Common myeloid progenitor, CD34-positive (primary cell): Measurements from ENCODE around the gene CETP.
"Not testable (repeated sequence)": the region's sequence is repeated elsewhere in the genome, so short reads cannot be mapped to it uniquely, and the experiment has no call there.

Experiments
- CTCF ChIA-PET: fragments of 350-600 bp; sonication (Branson Sonifier 250); formaldehyde crosslinking; loops from one replicate; lab custom pipeline; 2021; ENCODE audit warnings: antibody characterized with exemption; lab: Charles Lee
- POLR2A ChIA-PET: fragments of 350-600 bp; sonication (Branson Sonifier 250); formaldehyde crosslinking; loops from one replicate; lab custom pipeline; 2021; ENCODE audit warnings: antibody characterized with exemption; lab: Charles Lee
- DNase-seq, 3 donors: peaks; one replicate each; pipeline versions ENCODE4 v3.0.0 to v3.0.0-alpha.2; 2013
- H3K27ac ChIP-seq, 2 experiments: 1 replicate in 1 of 2; 2 replicates in 1 of 2; pipeline ENCODE4 v1.7.0; 2013; ENCODE audit warnings: inconsistent platforms in 2 of 2, low read length in 2 of 2, mild to moderate bottlenecking in 2 of 2, low read depth in 1 of 2, moderate library complexity in 1 of 2; ENCODE audit not compliant: severe bottlenecking in 2 of 2, insufficient read depth in 1 of 2, poor library complexity in 1 of 2
- H3K27me3 ChIP-seq, 5 experiments: replicated peaks in 2 of 5; 1 replicate in 3 of 5; 2 replicates in 2 of 5; pipeline versions ENCODE4 v1.6.1 to v1.7.0; 2013; ENCODE audit warnings: low read length in 4 of 5, mild to moderate bottlenecking in 2 of 5, moderate library complexity in 2 of 5, inconsistent platforms in 1 of 5; ENCODE audit not compliant: insufficient read depth in 5 of 5, control insufficient read depth in 4 of 5
- H3K36me3 ChIP-seq, 4 experiments: 1 replicate in 2 of 4; 2 replicates in 2 of 4; pipeline versions ENCODE4 v1.6.1 to v1.7.0; 2013; ENCODE audit warnings: low read length in 3 of 4, control low read depth in 1 of 4, mild to moderate bottlenecking in 1 of 4; ENCODE audit not compliant: control insufficient read depth in 4 of 4, insufficient read depth in 4 of 4
- H3K4me1 ChIP-seq, 4 experiments: 1 replicate in 3 of 4; 2 replicates in 1 of 4; pipeline versions ENCODE4 v1.6.1 to v1.7.1; 2013; ENCODE audit warnings: low read length in 3 of 4, mild to moderate bottlenecking in 3 of 4, control low read depth in 1 of 4, inconsistent platforms in 1 of 4, moderate library complexity in 1 of 4; ENCODE audit not compliant: control insufficient read depth in 4 of 4, insufficient read depth in 4 of 4; ENCODE audit errors: control extremely low read depth in 1 of 4
- H3K4me3 ChIP-seq, 7 experiments: 1 replicate in 4 of 7; 2 replicates in 3 of 7; pipeline versions ENCODE4 v1.5.1 to v1.7.0; 2013; ENCODE audit warnings: mild to moderate bottlenecking in 7 of 7, low read length in 6 of 7, moderate library complexity in 6 of 7, inconsistent platforms in 2 of 7, low read depth in 2 of 7, control low read depth in 1 of 7; ENCODE audit not compliant: insufficient read depth in 4 of 7, control insufficient read depth in 1 of 7; ENCODE audit errors: extremely low read depth in 1 of 7
- H3K9me3 ChIP-seq, 5 experiments: 1 replicate in 4 of 5; 2 replicates in 1 of 5; pipeline versions ENCODE4 v1.6.1 to v1.7.1; 2013; ENCODE audit warnings: low read length in 4 of 5, mild to moderate bottlenecking in 2 of 5, inconsistent platforms in 1 of 5, low read depth in 1 of 5, moderate library complexity in 1 of 5; ENCODE audit not compliant: control insufficient read depth in 4 of 5, insufficient read depth in 2 of 5; ENCODE audit errors: control extremely low read depth in 1 of 5
- WGBS: methylation state at CpG from one replicate; pipeline ENCODE4 v1.1.5; 2013; ENCODE audit not compliant: insufficient coverage; 5-methylcytosine and 5-hydroxymethylcytosine counted together

CETP gene

DNA sequence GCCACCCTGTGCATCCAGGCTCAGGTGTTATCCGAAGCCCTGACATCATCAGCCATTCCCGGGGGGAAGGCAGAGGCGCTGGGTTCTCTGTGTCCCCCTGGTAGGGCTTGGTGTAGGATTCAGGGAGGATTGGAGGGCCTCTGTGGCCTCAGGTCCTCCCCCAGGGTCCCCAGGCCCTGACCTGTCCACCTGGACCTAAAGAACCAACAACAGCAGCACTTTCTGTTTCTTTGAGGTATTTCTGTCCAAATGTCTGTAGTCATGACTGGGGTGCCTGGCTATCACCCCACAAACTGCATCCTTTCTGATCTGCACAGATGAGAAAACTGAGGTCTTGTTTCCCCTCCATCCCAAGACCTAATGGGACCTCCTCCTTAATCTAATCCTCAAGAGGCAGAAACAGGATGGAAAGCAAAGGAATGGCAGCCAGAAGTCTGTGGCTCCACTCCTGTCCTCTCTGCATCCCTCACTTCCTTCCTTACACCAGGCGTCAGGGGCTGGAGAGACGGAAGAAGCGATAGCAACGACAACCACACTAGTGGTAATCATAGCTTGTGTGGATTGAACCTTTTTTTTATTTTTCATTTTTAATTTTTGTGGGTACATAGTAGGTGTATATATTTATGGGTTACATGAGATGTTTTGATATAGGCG lies 39.4 kb downstream of the CETP start:
- ChIA-PET CTCF (no interaction called here), POLR2A (no interaction called here)
- peak in 2 of 3 donors; percentile 9 to 17 for DNase-seq
- Histone ChIP-seq H3K4me1 (peaks cover 0 to 6% (median 0%) of the 10 kb centered on the region in 4 experiments), H3K27me3 (no peaks in the 10 kb centered on the region), H3K27ac (no peak overlapping the region), H3K36me3 (peaks cover 0 to 5% (median 2%) of the 10 kb centered on the region in 4 experiments), H3K4me3 (no peak overlapping the region), H3K9me3 (no peaks in the 10 kb centered on the region)
- WGBS: 100% methylated on average over 2 of the region's 8 CpGs

DNA sequence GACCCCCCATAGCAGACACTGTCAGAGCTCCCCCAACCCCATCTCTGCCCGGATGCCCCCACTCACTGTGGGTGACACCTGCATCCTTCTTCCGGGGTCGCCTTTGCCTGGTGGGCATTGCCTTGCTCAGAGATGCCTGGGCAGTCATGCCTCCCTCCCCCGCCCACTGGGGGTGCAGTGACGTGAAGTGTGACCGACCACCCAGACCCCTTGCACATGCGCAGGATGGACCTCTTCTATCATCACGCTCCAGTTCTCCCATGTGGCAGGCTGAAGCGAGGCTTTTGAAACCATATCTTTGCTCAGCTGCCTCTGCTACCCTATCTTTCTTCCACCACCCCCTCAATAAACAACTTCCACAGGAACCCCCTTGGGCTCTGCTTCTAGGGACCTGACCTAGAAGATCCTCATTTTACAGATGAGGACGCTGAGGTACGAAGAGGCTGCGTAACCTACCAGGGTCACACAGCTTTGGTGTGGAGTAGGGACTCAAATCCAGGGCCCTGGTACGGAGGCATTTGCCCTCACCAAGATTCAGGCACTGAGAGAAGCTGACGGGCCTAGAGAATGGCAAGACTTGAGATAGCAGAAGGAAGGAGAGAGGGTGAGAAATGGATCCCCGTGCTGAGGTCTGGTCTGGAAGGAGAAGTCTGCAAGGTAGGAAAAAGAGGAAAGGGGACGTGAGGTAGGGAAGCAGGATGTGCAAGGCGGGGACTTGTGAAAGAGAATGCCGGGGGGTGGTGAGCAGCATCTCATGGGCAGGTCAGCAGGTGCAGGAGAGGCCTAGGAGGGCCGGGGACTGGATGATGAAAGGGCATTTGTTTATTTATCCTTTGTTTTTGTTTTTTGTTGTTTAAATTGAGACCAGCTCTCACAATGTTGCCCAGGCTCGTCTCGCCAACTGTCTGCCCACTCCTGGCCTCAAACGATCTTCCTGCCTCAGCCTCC lies 42.0 kb downstream of the CETP start:
- Histone ChIP-seq H3K4me3 (no peak overlapping the region), H3K4me1 (peaks cover 0 to 6% (median 0%) of the 10 kb centered on the region in 4 experiments), H3K27ac (no peak overlapping the region)

DNA sequence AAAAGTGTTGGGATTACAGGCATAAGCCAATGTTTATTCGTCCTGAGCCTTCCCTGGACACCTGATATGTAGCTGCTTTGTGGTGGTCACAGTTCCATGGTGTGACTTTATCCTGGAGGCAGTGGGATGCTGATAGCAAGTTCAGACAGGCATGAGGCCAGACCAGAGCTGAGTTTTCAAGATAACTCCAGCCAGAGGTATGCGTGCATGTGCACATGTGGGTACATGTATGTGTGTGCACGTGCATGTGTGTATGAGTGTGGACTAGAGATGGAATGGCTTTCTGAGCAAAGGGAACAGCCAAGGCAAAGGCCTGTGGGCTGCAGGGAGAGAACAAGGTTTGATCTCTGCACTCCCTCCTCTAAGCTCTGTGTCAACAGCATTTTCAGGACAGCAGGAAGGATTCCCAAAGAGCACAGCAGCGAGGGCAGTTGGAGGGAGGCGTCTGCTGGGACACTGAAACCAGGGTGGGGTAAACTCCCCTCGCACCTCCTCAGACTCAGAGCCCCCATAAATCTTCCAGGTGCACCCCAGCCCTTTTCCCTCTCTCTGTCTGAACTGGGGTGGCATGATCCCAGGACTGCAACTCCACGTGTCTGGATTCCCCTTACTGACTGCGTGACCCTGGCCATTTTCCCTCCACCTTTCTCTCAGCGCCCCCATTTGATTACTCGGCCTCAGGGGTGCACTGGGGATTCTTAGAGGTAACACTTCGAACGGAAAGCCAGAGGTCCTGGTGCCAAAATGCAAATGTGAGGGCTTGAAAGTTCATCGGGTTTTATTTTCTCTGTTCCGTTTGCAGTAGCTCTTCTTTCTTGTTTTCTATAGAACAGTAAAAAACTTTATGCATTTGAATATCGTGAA lies 42.9 kb downstream of the CETP start:
- ChIA-PET POLR2A (interaction anchor here (0.7 kb wide), 1 partner anchor 17 kb away, joined by 3 read pairs; no protein-coding TSS in a partner anchor), CTCF (interaction anchor here (0.9 to 2.0 kb wide), 6 partner anchors 12 to 236 kb away, joined by 3 to 7 read pairs (median 5); no protein-coding TSS in a partner anchor)
- 99% methylated on average over 11 of the region's 15 CpGs for WGBS
- H3K36me3 ChIP-seq: peaks cover 0 to 5% (median 2%) of the 10 kb centered on the region in 4 experiments
- H3K4me3 ChIP-seq: no peak overlapping the region
- no peaks in the 10 kb centered on the region for H3K27me3 ChIP-seq
- no peaks in the 10 kb centered on the region for H3K9me3 ChIP-seq
- DNase-seq: no peak
- H3K27ac ChIP-seq: no peak overlapping the region
- peaks cover 0 to 6% (median 0%) of the 10 kb centered on the region in 4 experiments for H3K4me1 ChIP-seq

More for the DNA sequence above, 42.0 kb downstream of the CETP start:
- no peaks in the 10 kb centered on the region for H3K27me3 ChIP-seq
- 91% methylated on average over 20 of the region's 22 CpGs for WGBS
- H3K9me3 ChIP-seq: no peaks in the 10 kb centered on the region
- peaks cover 0 to 5% (median 2%) of the 10 kb centered on the region in 4 experiments for H3K36me3 ChIP-seq
- POLR2A ChIA-PET: interaction anchor here (0.5 kb wide), 1 partner anchor 29 kb away, joined by 3 read pairs; no protein-coding TSS in a partner anchor
- DNase-seq: peak in 2 of 3 donors; percentile 42 to 51
- CTCF ChIA-PET: interaction anchor here (1.0 to 2.0 kb wide), 4 partner anchors 11 to 28 kb away, joined by 3 to 7 read pairs (median 4); no protein-coding TSS in a partner anchor

DNA sequence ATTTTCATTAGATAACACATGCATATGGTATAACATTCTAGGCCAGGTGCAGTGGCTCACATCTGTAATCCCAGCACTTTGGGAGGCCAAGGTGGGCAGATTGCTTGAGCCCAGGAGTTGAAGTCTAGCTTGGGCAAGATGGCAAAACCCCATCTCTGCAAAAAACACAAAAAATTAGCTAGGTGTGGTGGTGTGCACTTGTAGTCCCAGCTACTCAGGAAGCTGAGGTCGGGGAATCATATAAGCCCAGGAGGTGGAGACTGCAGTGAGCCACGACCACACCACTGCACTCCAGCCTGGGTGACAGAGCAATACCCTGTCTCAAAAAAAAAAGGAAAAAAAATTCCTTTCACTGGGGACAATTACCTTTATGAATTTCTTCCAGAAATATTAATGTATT lies 43.8 kb downstream of the CETP start:
- not testable (repeated sequence) for DNase-seq, H3K4me1 ChIP-seq, H3K36me3 ChIP-seq, H3K4me3 ChIP-seq, H3K9me3 ChIP-seq, H3K27me3 ChIP-seq, H3K27ac ChIP-seq
- WGBS: no CpG with 5 or more reads among the region's 2 CpGs
- CTCF ChIA-PET: interaction anchor here (0.9 to 2.0 kb wide), 4 partner anchors 18 to 236 kb away, joined by 5 to 7 read pairs (median 5); no protein-coding TSS in a partner anchor
- POLR2A ChIA-PET: interaction anchor here (0.7 kb wide), 1 partner anchor 16 kb away, joined by 3 read pairs; no protein-coding TSS in a partner anchor

DNA sequence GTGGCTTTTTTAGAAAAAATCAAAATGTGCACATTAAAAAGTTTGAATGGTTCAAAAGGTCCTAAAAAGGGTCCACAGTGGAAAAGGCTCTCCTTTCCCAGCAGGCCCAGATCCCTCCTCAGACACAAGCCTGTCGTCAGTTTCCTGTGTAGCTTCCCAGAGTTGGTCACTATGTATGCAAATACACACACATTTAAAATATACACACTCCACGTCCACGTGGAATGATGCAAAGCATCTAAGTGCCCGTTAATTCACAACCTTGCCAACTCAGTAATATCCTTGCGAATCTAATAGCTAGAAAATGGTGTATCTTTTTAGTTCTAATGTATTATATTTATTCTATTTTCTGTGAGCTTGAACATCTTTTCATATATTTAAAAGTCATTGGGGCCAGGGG lies 45.3 kb downstream of the CETP start:
- Histone ChIP-seq H3K9me3 (no peaks in the 10 kb centered on the region), H3K27ac (no peak overlapping the region), H3K4me3 (no peak overlapping the region), H3K27me3 (no peaks in the 10 kb centered on the region), H3K4me1 (peaks cover 0 to 4% (median 0%) of the 10 kb centered on the region in 4 experiments), H3K36me3 (peaks cover 0 to 5% (median 2%) of the 10 kb centered on the region in 4 experiments)
- no peak for DNase-seq
- WGBS: 100% methylated on average over 1 of the region's 5 CpGs
- ChIA-PET CTCF (interaction anchor here (0.6 kb wide), 1 partner anchor 49 kb away, joined by 3 read pairs; no protein-coding TSS in a partner anchor), POLR2A (no interaction called here)

DNA sequence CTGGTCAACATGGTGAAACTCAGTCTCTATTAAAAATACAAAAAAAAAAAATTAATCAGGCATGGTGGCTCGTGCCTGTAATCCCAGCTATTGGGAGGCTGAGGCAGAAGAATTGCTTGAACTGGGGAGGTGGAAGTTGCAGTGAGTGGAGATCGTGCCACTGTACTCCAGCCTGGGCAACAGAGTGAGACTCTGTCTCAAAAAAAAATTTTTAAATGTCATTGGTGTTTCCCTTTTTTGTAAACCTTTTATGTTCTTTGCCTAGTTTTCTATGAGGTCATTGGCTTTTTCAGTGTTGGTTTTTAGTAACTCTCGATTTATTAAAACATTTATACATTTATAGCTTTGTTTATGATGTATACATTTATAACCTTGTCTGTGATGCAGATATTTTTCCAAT lies 45.8 kb downstream of the CETP start:
- ChIA-PET POLR2A (no interaction called here), CTCF (no interaction called here)
- Histone ChIP-seq H3K27me3 (no peaks in the 10 kb centered on the region), H3K4me1 (peaks cover 0 to 4% (median 0%) of the 10 kb centered on the region in 4 experiments), H3K9me3 (no peaks in the 10 kb centered on the region), H3K4me3 (no peak overlapping the region), H3K36me3 (peaks cover 0 to 5% (median 2%) of the 10 kb centered on the region in 4 experiments), H3K27ac (no peak overlapping the region)
- no peak for DNase-seq
- whole genome bisulfite sequencing: 100% methylated on average over 1 of the region's 3 CpGs
